ENCODE data around the gene LCA5.

GRCh38 chr6:79548304-79548703, 11.1 kb upstream of the LCA5 start:
- TF ChIP-seq CTCF (IDR thresholded peaks at IDR 0.05) (no peak), POLR2AphosphoS5 (IDR thresholded peaks at IDR 0.05; ENCODE audit: low read depth, low read length) (no peak), TCF7L2 (IDR thresholded peaks at IDR 0.05; ENCODE audit: low read depth, low read length) (no peak)
